Progenitor cell of endocrine pancreas (in vitro differentiated cells): Measurements from ENCODE around the gene LRIF1. TPM values are rescaled to one million over a fixed set of nuclear protein-coding genes. Genes with fewer than 3 reads are reported as not detected.

Source experiments
- DNase-seq: peaks from one replicate; pipeline ENCODE4 v3.0.0; 2021; ENCODE audit warnings: low spot score; ENCODE audit not compliant: unreplicated experiment
- H3K27ac Mint-ChIP-seq: 2 replicates; pipeline ENCODE4 v1.8.0; 2021; ENCODE audit warnings: mild to moderate bottlenecking, moderate library complexity, mixed read lengths
- H3K27me3 Mint-ChIP-seq: 2 replicates; pipeline ENCODE4 v1.8.0; 2021; ENCODE audit warnings: mixed read lengths
- H3K36me3 Mint-ChIP-seq: 2 replicates; pipeline ENCODE4 v1.8.0; 2022; ENCODE audit warnings: mixed read lengths; ENCODE audit not compliant: insufficient read depth
- H3K4me1 Mint-ChIP-seq: 2 replicates; pipeline ENCODE4 v1.8.0; 2021; ENCODE audit warnings: low read depth, mixed read lengths
- H3K4me3 Mint-ChIP-seq: 2 replicates; pipeline ENCODE4 v1.8.0; 2021; ENCODE audit warnings: low read depth, mild to moderate bottlenecking, moderate library complexity, mixed read lengths
- H3K9me3 Mint-ChIP-seq: 2 replicates; pipeline ENCODE4 v1.8.0; 2021; ENCODE audit warnings: low read depth, mixed read lengths
- total RNA-seq: library from RNA; stranded (reverse); gene quantifications from 2 replicates; pipeline ENCODE4 v1.2.1, GENCODE V29; 2021
- TF ChIP-seq, protein P1 (sequence below): fragments of 200-600 bp; sonication (generic); IDR thresholded peaks from one replicate; pipeline ENCODE4 v1.5.0; 2021; ENCODE audit warnings: antibody characterized with exemption, mild to moderate bottlenecking; ENCODE audit not compliant: unreplicated experiment

LRIF1 gene
- total RNA-seq, 1 donor from 2014 or later: 10.4 TPM

DNA sequence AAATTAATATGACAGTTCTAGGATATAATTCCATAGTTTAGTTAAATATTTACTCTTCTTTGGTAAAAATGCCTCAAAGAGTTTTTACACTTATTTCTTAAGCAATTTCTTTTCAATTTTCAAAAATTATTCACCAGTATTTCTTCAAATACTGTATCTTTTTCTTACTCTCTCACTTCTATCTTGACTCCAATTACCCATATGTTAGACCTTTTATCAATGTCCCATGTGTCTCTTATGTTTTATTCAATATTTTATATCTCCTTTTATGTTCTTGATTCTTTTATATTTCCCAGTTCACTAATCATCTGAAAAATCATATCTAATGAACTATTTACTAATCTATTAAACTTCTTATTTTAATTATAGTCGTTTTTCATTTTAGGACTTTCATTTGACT is 11.5 kb upstream of the LRIF1 start:
- Mint-ChIP-seq H3K4me3 (no peak overlapping the region), H3K9me3 (peaks cover 16% of the 10 kb centered on the region)
- TF ChIP-seq, protein P1, sequence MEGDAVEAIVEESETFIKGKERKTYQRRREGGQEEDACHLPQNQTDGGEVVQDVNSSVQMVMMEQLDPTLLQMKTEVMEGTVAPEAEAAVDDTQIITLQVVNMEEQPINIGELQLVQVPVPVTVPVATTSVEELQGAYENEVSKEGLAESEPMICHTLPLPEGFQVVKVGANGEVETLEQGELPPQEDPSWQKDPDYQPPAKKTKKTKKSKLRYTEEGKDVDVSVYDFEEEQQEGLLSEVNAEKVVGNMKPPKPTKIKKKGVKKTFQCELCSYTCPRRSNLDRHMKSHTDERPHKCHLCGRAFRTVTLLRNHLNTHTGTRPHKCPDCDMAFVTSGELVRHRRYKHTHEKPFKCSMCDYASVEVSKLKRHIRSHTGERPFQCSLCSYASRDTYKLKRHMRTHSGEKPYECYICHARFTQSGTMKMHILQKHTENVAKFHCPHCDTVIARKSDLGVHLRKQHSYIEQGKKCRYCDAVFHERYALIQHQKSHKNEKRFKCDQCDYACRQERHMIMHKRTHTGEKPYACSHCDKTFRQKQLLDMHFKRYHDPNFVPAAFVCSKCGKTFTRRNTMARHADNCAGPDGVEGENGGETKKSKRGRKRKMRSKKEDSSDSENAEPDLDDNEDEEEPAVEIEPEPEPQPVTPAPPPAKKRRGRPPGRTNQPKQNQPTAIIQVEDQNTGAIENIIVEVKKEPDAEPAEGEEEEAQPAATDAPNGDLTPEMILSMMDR: no peak

DNA sequence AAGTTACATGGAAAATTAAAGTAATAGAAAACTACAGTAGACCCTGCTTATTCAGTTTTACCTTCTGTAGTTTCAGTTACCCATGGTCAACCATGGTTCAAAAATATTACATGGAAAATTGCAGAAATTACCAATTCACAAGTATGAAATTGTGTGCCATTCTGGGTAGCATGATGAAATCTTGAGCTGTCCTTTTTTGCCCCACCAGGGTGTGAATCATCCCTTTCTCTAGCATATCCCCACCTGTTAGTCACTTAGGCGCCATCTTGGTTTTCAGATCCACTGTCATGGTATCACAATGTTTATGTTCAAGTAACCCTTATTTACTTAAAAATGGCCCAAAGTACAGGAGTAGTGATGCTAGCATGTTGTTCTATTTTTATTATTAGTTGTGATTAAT is 3.5 kb upstream of the LRIF1 start:
- H3K36me3 Mint-ChIP-seq: peaks cover 9% of the 10 kb centered on the region
- DNase-seq: no peak
- no peak overlapping the region for H3K27ac Mint-ChIP-seq
- no peak overlapping the region for H3K4me3 Mint-ChIP-seq
- TF ChIP-seq, protein P1: no peak
- peaks cover 23% of the 10 kb centered on the region for H3K9me3 Mint-ChIP-seq
- H3K4me1 Mint-ChIP-seq: peaks cover 2% of the 10 kb centered on the region
- peaks cover 18% of the 10 kb centered on the region for H3K27me3 Mint-ChIP-seq

More for the DNA sequence above, 11.5 kb upstream of the LRIF1 start:
- H3K27me3 Mint-ChIP-seq: peaks cover 39% of the 10 kb centered on the region
- no peaks in the 10 kb centered on the region for H3K4me1 Mint-ChIP-seq
- no peak for DNase-seq
- no peaks in the 10 kb centered on the region for H3K36me3 Mint-ChIP-seq
- no peak overlapping the region for H3K27ac Mint-ChIP-seq

DNA sequence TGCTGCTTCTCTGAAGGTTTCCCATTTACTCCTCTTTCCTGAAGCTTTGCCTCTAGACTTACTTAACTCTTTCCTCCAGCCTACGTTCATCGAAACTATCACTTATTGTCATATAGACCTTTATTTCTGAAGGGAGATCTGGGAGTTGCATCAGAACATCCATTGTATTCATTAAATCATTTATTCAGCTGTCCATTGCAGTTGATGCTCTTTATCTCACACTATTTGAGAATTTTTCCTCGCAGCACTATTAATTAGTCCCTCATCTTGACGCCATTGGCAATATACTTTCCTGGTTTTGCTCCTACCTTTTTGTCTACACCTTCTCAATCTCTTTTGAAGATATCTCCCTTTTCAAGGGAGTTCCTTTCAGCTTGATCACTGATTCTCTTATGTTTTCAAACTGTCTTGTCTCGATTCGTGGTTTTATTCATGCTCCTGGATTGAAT is 757 bp upstream of the LRIF1 start:
- peak overlapping the region; percentile 80 for H3K4me3 Mint-ChIP-seq
- DNase-seq: no peak
- H3K4me1 Mint-ChIP-seq: peaks cover 2% of the 10 kb centered on the region
- H3K36me3 Mint-ChIP-seq: peaks cover 26% of the 10 kb centered on the region
- H3K9me3 Mint-ChIP-seq: peaks cover 34% of the 10 kb centered on the region
- H3K27ac Mint-ChIP-seq: peak overlapping the region; percentile 97
- TF ChIP-seq, protein P1: no peak
- H3K27me3 Mint-ChIP-seq: peaks cover 3% of the 10 kb centered on the region

DNA sequence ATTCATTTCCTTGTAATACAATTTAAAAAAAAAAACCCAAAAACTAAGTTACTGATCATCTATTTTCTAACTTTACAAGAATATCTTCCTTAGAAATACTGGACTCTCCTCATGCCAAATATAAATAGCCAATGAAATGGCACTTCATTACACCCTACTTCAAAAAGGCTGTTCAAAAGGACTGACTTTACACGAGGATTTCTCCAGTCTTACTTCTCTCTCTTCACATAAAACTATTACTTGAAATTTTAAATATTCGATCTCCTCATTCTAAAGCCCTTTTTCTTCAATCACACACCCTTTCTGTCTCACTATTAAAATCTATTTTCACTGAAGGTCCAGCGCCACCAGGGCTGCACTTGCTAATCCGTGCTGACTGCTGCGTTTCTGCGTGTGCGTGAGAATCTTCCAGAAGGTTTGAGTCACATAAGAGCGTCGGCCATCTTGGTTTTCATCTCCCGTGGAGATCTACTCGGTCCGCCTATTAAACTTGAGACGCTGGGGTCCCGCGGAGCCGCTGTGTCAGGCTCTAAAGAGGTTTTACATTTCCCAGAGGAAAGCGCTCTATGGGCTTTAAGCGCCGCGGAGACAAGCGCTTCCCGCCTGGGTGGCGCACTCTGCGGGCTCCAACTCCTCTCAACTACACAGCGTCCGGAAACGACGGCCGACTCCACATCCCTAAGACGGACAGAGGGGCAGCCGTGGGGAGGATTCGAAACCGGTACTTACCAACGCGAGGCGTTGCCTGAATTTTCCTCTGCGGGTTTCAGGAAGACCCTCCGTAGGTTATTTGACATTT is 631 bp downstream of the LRIF1 start:
- DNase-seq: no peak
- H3K27me3 Mint-ChIP-seq: peaks cover 3% of the 10 kb centered on the region
- peak overlapping the region; percentile 80 for H3K4me3 Mint-ChIP-seq
- peak overlapping the region; percentile 97 for H3K27ac Mint-ChIP-seq
- no peaks in the 10 kb centered on the region for H3K4me1 Mint-ChIP-seq
- peaks cover 28% of the 10 kb centered on the region for H3K36me3 Mint-ChIP-seq
- H3K9me3 Mint-ChIP-seq: peaks cover 34% of the 10 kb centered on the region
- TF ChIP-seq, protein P1: no peak

DNA sequence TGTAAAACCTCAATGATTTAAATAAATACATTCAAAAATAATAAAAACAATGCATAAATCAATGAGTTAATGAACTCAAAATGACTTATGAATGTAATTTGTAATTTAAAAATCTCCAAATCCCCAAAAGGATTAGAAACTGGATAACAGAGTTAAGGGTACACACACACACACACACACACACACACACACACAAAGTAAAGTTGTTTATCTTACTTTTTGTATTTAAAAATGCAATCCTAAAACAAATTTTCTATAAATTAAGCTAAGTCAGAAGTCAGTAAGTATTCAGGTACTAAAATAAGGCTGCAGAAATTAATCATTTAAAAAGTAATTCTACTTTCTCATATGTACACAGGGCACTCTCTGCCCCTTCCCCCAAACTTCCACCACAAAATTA is 1.8 kb downstream of the LRIF1 start:
- H3K9me3 Mint-ChIP-seq: peaks cover 31% of the 10 kb centered on the region
- no peak overlapping the region for H3K27ac Mint-ChIP-seq
- no peak for DNase-seq
- H3K4me3 Mint-ChIP-seq: no peak overlapping the region
- no peaks in the 10 kb centered on the region for H3K4me1 Mint-ChIP-seq
- TF ChIP-seq, protein P1: no peak
- peaks cover 28% of the 10 kb centered on the region for H3K36me3 Mint-ChIP-seq
- no peaks in the 10 kb centered on the region for H3K27me3 Mint-ChIP-seq
